ENCODE measurements around the gene GBX1.

Gene GBX1

GRCh38 chr7:151114151-151115090 lies 53.1 kb downstream of the GBX1 start:
- DNase-seq (ENCODE audit: low read depth in 2 of 2): no peak

- no peak for DNase-seq (ENCODE audit: low read depth in 2 of 2)
Observed at GRCh38 chr7:151113344-151114150, 53.9 kb downstream of the GBX1 start.

- peak; percentile 33 to 51 for DNase-seq (ENCODE audit: low read depth in 2 of 2)
Observed at GRCh38 chr7:151110941-151111645, 56.4 kb downstream of the GBX1 start.

- no peak for DNase-seq (ENCODE audit: low read depth in 2 of 2)
Observed at GRCh38 chr7:151110236-151110940, 57.1 kb downstream of the GBX1 start.

GRCh38 chr7:151109094-151110048 lies 58.1 kb downstream of the GBX1 start:
- no peak for DNase-seq (ENCODE audit: low read depth in 2 of 2)

GRCh38 chr7:151107882-151108281 lies 59.6 kb downstream of the GBX1 start:
- DNase-seq (ENCODE audit: low read depth in 2 of 2): no peak

- DNase-seq (ENCODE audit: low read depth in 2 of 2): no peak
Observed at GRCh38 chr7:151104411-151105235, 62.9 kb downstream of the GBX1 start.

- no peak for DNase-seq (ENCODE audit: low read depth in 2 of 2)
Observed at GRCh38 chr7:151103973-151104372, 63.5 kb downstream of the GBX1 start.

GRCh38 chr7:151102991-151103390 lies 64.5 kb downstream of the GBX1 start:
- no peak for DNase-seq (ENCODE audit: low read depth in 2 of 2)

GRCh38 chr7:151101621-151102396 lies 65.7 kb downstream of the GBX1 start:
- no peak for DNase-seq (ENCODE audit: low read depth in 2 of 2)

GRCh38 chr7:151100921-151101320 lies 66.6 kb downstream of the GBX1 start:
- DNase-seq (ENCODE audit: low read depth in 2 of 2): no peak

- no peak for DNase-seq (ENCODE audit: low read depth in 2 of 2)
Observed at GRCh38 chr7:151099486-151100211, 67.8 kb downstream of the GBX1 start.
